IMR-90 (cell line): Measurements from ENCODE around the gene FFAR3. TPM values are rescaled to one million over a fixed set of nuclear protein-coding genes. Genes with fewer than 3 reads are reported as not detected.

Experiments
- ATAC-seq: fragments of 200-7000 bp; cut with Tn5 transposase; 2 replicates; pipeline ENCODE4 v1.9.1; 2020; ENCODE audit warnings: low read depth, mild to moderate bottlenecking, moderate library complexity
- BruUV-seq: library from RNA; stranded (reverse); fragments of 400-500 nt; replicated peaks from 2 replicates; lab custom pipeline; 2021; lab: Mats Ljungman, UMichigan
- CTCF ChIA-PET: fragments of 300-600 bp; formaldehyde crosslinking; extraction: SDS; loops from one replicate; lab custom pipeline; 2021; ENCODE audit warnings: antibody characterized with exemption; lab: Yijun Ruan, JAX
- POLR2A ChIA-PET: fragments of 300-600 bp; sonication (Branson Sonifier 250); formaldehyde crosslinking; loops from one replicate; lab custom pipeline; 2022; ENCODE audit warnings: antibody characterized with exemption; ENCODE audit not compliant: unreplicated experiment; lab: Charles Lee
- DNase-seq: peaks from one replicate; pipeline ENCODE4 v3.0.0; 2013
- H2AFZ ChIP-seq: replicated peaks from 2 replicates; pipeline ENCODE3; 2013; ENCODE audit warnings: low read length, mild to moderate bottlenecking; ENCODE audit not compliant: poor library complexity
- H2AK5ac ChIP-seq: 2 replicates; pipeline ENCODE4 v1.6.1; 2013; ENCODE audit warnings: low read depth, low read length, inconsistent platforms
- H2AK9ac ChIP-seq: replicated peaks from 2 replicates; pipeline ENCODE3; 2013; ENCODE audit warnings: mild to moderate bottlenecking, low read depth, low read length, moderate library complexity; ENCODE audit not compliant: poor library complexity
- H2BK120ac ChIP-seq: 2 replicates; pipeline ENCODE4 v1.6.1; 2013; ENCODE audit warnings: low read depth, low read length, inconsistent platforms
- H2BK15ac ChIP-seq: 3 replicates; pipeline ENCODE4 v1.6.1; 2013; ENCODE audit warnings: low read depth, low read length, inconsistent platforms
- H2BK20ac ChIP-seq: 2 replicates; pipeline ENCODE4 v1.6.1; 2013; ENCODE audit warnings: low read depth, mild to moderate bottlenecking, inconsistent platforms, low read length, moderate library complexity
- H2BK5ac ChIP-seq: 2 replicates; pipeline ENCODE4 v1.6.1; 2013; ENCODE audit warnings: mild to moderate bottlenecking, low read depth, low read length, inconsistent platforms; ENCODE audit not compliant: poor library complexity, severe bottlenecking
- H3K14ac ChIP-seq: replicated peaks from 2 replicates; pipeline ENCODE4 v1.6.1; 2013; ENCODE audit warnings: low read depth, low read length, inconsistent platforms
- H3K18ac ChIP-seq: 2 replicates; pipeline ENCODE4 v1.6.1; 2013; ENCODE audit warnings: low read depth, low read length, control low read depth
- H3K23ac ChIP-seq: 2 replicates; pipeline ENCODE4 v1.6.1; 2013; ENCODE audit warnings: low read depth, low read length, inconsistent platforms
- H3K27ac ChIP-seq: 2 replicates; pipeline ENCODE4 v1.5.1; 2013; ENCODE audit warnings: mild to moderate bottlenecking, control low read depth, low read length; ENCODE audit not compliant: insufficient read depth
- H3K27me3 ChIP-seq: 2 replicates; pipeline ENCODE4 v1.6.1; 2013; ENCODE audit warnings: low read length; ENCODE audit not compliant: control insufficient read depth, insufficient read depth
- H3K36me3 ChIP-seq: 2 replicates; pipeline ENCODE4 v1.6.1; 2013; ENCODE audit warnings: low read length, mixed read lengths; ENCODE audit not compliant: control insufficient read depth, insufficient read depth
- H3K4ac ChIP-seq: 2 replicates; pipeline ENCODE4 v1.6.1; 2013; ENCODE audit warnings: low read depth, low read length, inconsistent platforms
- H3K4me1 ChIP-seq: 2 replicates; pipeline ENCODE4 v1.6.1; 2013; ENCODE audit warnings: low read length, mixed read lengths; ENCODE audit not compliant: control insufficient read depth, insufficient read depth
- H3K4me2 ChIP-seq: 2 replicates; pipeline ENCODE4 v1.6.1; 2013; ENCODE audit warnings: low read depth, mild to moderate bottlenecking, control low read depth, low read length, moderate library complexity
- H3K4me3 ChIP-seq: 2 replicates; pipeline ENCODE4 v1.5.1; 2013; ENCODE audit warnings: low read depth, mild to moderate bottlenecking, control low read depth, low read length, moderate library complexity; ENCODE audit not compliant: insufficient read depth
- H3K56ac ChIP-seq: 2 replicates; pipeline ENCODE4 v1.6.1; 2013; ENCODE audit warnings: low read length, inconsistent platforms; ENCODE audit not compliant: insufficient read depth; ENCODE audit errors: extremely low read depth
- H3K79me1 ChIP-seq, 2 experiments: 2 replicates each; pipeline ENCODE4 v1.6.1; 2013; ENCODE audit warnings: low read length in 2 of 2, inconsistent platforms in 1 of 2, low read depth in 1 of 2
- H3K9ac ChIP-seq: 2 replicates; pipeline ENCODE4 v1.6.1; 2013; ENCODE audit warnings: low read depth, low read length, control low read depth
- H3K9me1 ChIP-seq: 2 replicates; pipeline ENCODE4 v1.6.1; 2013; ENCODE audit warnings: low read length, inconsistent platforms; ENCODE audit not compliant: insufficient read depth
- H3K9me3 ChIP-seq: 2 replicates; pipeline ENCODE4 v1.6.1; 2013; ENCODE audit warnings: low read length; ENCODE audit not compliant: control insufficient read depth, insufficient read depth
- H4K20me1 ChIP-seq: 2 replicates; pipeline ENCODE4 v1.6.1; 2013; ENCODE audit warnings: low read length, inconsistent platforms; ENCODE audit not compliant: insufficient read depth
- H4K5ac ChIP-seq: 2 replicates; pipeline ENCODE4 v1.6.1; 2013; ENCODE audit warnings: mild to moderate bottlenecking, low read depth, low read length, control low read depth
- H4K8ac ChIP-seq, 2 experiments: 2 replicates each; pipeline ENCODE4 v1.6.1; 2013; ENCODE audit warnings: low read depth in 2 of 2, low read length in 2 of 2, control low read depth in 1 of 2, inconsistent platforms in 1 of 2
- H4K91ac ChIP-seq: 2 replicates; pipeline ENCODE4 v1.6.1; 2013; ENCODE audit warnings: low read depth, low read length, inconsistent platforms; ENCODE audit not compliant: insufficient read depth
- POLR2A ChIP-seq: IDR thresholded peaks from 2 replicates; pipeline ENCODE4 v1.6.1; 2012; ENCODE audit warnings: mild to moderate bottlenecking, low read depth, low read length
- WGBS, 2 experiments: methylation state at CpG; one replicate each; pipeline versions ENCODE4 v1.1.5 to v1.1.7; 2013; ENCODE audit warnings: missing lambda C conversion rate in 2 of 2; ENCODE audit not compliant: insufficient read length in 1 of 2; ENCODE audit errors: extremely low coverage in 2 of 2; 5-methylcytosine and 5-hydroxymethylcytosine counted together
- dilution Hi-C: fragments of 300-500 bp; cut with HindIII; formaldehyde crosslinking; loops from one replicate; pipeline ENCODE4 v1.14.3; 2018; ENCODE audit warnings: low sequenced_read_pairs; ENCODE audit not compliant: unreplicated experiment
- in situ Hi-C: fragments of 300-500 bp; cut with MboI; formaldehyde crosslinking; loops from 3 replicates; pipeline ENCODE4 v1.14.3; 2019; ENCODE audit warnings: low sequenced_read_pairs, inconsistent platforms, mixed read lengths
- intact Hi-C: fragments of 100-400 bp; cut with micrococcal nuclease; formaldehyde crosslinking; loops from 2 replicates; pipeline ENCODE4 v1.10.0; 2022
- polyA plus RNA-seq, 3 experiments: library from polyadenylated mRNA; depleted of rRNA; stranded (reverse); fragments of >200 nt; gene quantifications; 2 replicates each; pipeline ENCODE4 v1.2.3, GENCODE V29; 2012; ENCODE audit warnings: low replicate concordance in 1 of 3
- total RNA-seq: library from RNA; depleted of rRNA; stranded (reverse); fragments of >200 nt; gene quantifications from 2 replicates; pipeline ENCODE4 v1.2.3, GENCODE V29; 2012

Gene FFAR3
- total and polyA plus RNA-seq, 2 of the 4 experiments (the other 2 are of a cell fraction), result not detected

DNA sequence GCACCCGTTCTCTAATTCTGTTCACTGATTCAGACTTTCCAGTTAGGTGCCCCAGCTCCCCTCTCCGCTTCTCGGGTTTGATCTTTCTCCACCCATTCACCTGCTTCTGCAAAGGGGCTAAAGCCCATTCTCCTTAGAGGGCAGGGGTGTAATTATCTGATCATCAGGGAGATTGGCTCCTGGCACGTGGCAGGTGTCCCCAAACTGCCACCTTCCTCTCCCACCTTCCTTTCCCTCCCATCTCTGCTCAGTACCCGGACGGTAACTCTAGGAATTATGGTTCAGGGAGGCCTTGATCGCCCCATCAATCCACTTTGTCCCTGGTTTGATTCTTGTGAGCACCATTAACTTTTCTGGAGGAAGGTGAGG, 10.3 kb upstream of the FFAR3 start:
- intact Hi-C loops (no loop called here), in situ Hi-C loops (loop anchor here (25.0 kb wide), 1 partner anchor 239 kb away; the partner anchor contains the start of gene PMIS2), dilution Hi-C loops (no loop called here)
- no peaks in the 10 kb centered on the region for H3K9me1 ChIP-seq
- ChIA-PET POLR2A (no interaction called here), CTCF (interaction anchor here (0.7 kb wide), 1 partner anchor 147 kb away, joined by 3 read pairs; no protein-coding TSS in a partner anchor)
- H3K4me3 ChIP-seq, result no peak overlapping the region
- no peaks in the 10 kb centered on the region for H4K20me1 ChIP-seq
- DNase-seq (no peak), ATAC-seq (no peak)
- no peak overlapping the region for H3K56ac ChIP-seq
- no peak overlapping the region for H2BK20ac ChIP-seq
- H2BK5ac ChIP-seq, result no peak overlapping the region
- H3K14ac ChIP-seq, result no peak overlapping the region
- H3K9me3 ChIP-seq, result no peaks in the 10 kb centered on the region
- H2BK15ac ChIP-seq, result no peak overlapping the region
- no peak overlapping the region for H3K4ac ChIP-seq
- H4K91ac ChIP-seq, result no peak overlapping the region
- no CpG with 5 or more reads among the region's 7 CpGs for WGBS, 2 experiments
- no peak overlapping the region for H3K18ac ChIP-seq
- no peak for TF ChIP-seq POLR2A
- no peak overlapping the region for H2AFZ ChIP-seq
- no TSS peak for BruUV-seq
- H2AK9ac ChIP-seq, result no peak overlapping the region
- peaks cover 11% of the 10 kb centered on the region for H3K27me3 ChIP-seq
- H2AK5ac ChIP-seq, result no peak overlapping the region
- no peak overlapping the region for H4K5ac ChIP-seq
- H4K8ac ChIP-seq, result no peak overlapping the region
- no peaks in the 10 kb centered on the region for H3K4me1 ChIP-seq
- no peaks in the 10 kb centered on the region for H3K79me1 ChIP-seq
- H3K27ac ChIP-seq, result no peak overlapping the region
- no peak overlapping the region for H2BK120ac ChIP-seq
- H3K36me3 ChIP-seq, result no peaks in the 10 kb centered on the region
- H3K23ac ChIP-seq, result no peak overlapping the region
- H3K9ac ChIP-seq, result no peak overlapping the region
- H3K4me2 ChIP-seq, result no peak overlapping the region
